IgD-negative memory B cell (primary cell): ENCODE data around the gene DIAPH3. TPM values are rescaled to one million over a fixed set of nuclear protein-coding genes. Genes with fewer than 3 reads are reported as not detected.

ENCODE experiments used
- H3K27ac Mint-ChIP-seq, 3 donors: one replicate each; pipeline ENCODE4 v1.8.0; 2020 to 2022; ENCODE audit warnings: mild to moderate bottlenecking in 3 of 3, mixed read lengths in 3 of 3, moderate library complexity in 1 of 3
- H3K27me3 Mint-ChIP-seq: one replicate; pipeline ENCODE4 v1.8.0; 2021; ENCODE audit warnings: mixed read lengths
- H3K36me3 Mint-ChIP-seq: one replicate; pipeline ENCODE4 v1.8.0; 2020; ENCODE audit warnings: mild to moderate bottlenecking, mixed read lengths
- H3K4me1 Mint-ChIP-seq, 3 donors: one replicate each; pipeline ENCODE4 v1.8.0; 2020 to 2022; ENCODE audit warnings: mixed read lengths in 3 of 3, mild to moderate bottlenecking in 1 of 3
- H3K4me3 Mint-ChIP-seq, 4 donors: one replicate each; pipeline ENCODE4 v1.8.0; 2020 to 2022; ENCODE audit warnings: mild to moderate bottlenecking in 4 of 4, mixed read lengths in 4 of 4, moderate library complexity in 3 of 4
- H3K9me3 Mint-ChIP-seq, 3 donors: one replicate each; pipeline ENCODE4 v1.8.0; 2020 to 2021; ENCODE audit warnings: mixed read lengths in 3 of 3, mild to moderate bottlenecking in 1 of 3
- polyA plus RNA-seq: library from polyadenylated mRNA; unstranded; fragments of 300-500 nt; fragmentation: Illumina TruSeq; gene quantifications from one replicate; pipeline ENCODE4 v1.2.3, GENCODE V29; 2021

The DIAPH3 gene
- polyA plus RNA-seq, 1 donor from 2014 or later: not detected

GRCh38 chr13:59728896-59729545 is 434.7 kb downstream of the DIAPH3 start:
- peaks cover 0 to 4% (median 0%) of the 10 kb centered on the region in 3 donors for H3K4me1 Mint-ChIP-seq
- H3K4me3 Mint-ChIP-seq: no peak overlapping the region
- H3K27ac Mint-ChIP-seq: no peak overlapping the region
- H3K36me3 Mint-ChIP-seq: no peaks in the 10 kb centered on the region
- no peaks in the 10 kb centered on the region for H3K27me3 Mint-ChIP-seq
- no peaks in the 10 kb centered on the region for H3K9me3 Mint-ChIP-seq

DNA sequence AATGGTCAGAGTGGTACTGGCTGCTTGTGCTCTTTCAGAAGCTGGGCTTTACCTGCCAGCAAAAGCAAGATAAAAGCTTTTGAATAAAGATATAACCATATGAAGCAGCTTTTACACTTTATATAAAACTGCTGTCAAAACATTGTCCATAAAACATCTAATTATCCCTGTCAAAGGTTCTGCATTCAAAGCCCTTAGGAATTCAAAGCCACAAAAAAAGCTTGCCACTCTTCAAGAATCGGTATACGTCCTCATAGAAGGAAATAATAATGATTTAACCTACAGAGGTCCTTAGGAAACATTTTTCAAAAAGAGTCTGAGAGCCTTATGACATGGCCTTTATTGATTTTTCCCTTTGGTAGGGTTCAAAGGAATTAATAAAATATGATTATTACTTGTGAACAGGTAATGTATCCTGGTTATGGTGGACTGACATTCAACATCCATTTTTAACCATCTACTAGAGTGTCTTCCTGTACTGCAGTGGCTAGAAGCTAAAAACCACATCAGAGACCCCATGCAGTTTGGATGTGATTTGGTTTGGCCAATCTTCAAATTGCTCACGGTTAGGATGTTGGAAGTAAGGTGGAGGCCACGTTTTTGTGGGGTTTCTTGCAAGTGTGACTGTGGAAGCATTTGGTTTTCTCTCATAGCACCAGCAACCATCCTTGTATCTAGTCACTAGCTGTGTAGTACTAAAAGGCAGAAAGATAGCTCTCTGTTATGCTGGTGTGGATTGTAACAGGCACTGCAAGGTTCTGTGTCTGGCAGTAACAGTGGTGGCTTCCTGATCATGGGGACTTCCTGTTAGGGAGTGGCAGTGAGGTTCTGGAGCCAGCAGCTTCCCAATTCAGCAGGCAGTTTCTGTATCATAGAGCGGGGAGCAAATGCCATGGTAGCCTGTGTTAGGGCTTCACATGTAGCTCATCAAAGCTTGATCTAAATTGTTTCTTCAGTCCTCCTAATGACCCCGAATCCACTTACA is 441.5 kb downstream of the DIAPH3 start:
- no peaks in the 10 kb centered on the region for H3K27me3 Mint-ChIP-seq
- H3K36me3 Mint-ChIP-seq: no peaks in the 10 kb centered on the region
- H3K9me3 Mint-ChIP-seq: no peaks in the 10 kb centered on the region
- no peaks in the 10 kb centered on the region for H3K4me1 Mint-ChIP-seq
- H3K27ac Mint-ChIP-seq: peak overlapping the region in 1 of 3 donors; percentile 68
- no peak overlapping the region for H3K4me3 Mint-ChIP-seq

- Mint-ChIP-seq H3K27me3 (no peaks in the 10 kb centered on the region), H3K27ac (no peak overlapping the region), H3K4me1 (no peaks in the 10 kb centered on the region), H3K9me3 (no peaks in the 10 kb centered on the region), H3K36me3 (no peaks in the 10 kb centered on the region), H3K4me3 (no peak overlapping the region)
These were observed 448.1 kb downstream of the DIAPH3 start for GRCh38 chr13:59715611-59716010.

DNA sequence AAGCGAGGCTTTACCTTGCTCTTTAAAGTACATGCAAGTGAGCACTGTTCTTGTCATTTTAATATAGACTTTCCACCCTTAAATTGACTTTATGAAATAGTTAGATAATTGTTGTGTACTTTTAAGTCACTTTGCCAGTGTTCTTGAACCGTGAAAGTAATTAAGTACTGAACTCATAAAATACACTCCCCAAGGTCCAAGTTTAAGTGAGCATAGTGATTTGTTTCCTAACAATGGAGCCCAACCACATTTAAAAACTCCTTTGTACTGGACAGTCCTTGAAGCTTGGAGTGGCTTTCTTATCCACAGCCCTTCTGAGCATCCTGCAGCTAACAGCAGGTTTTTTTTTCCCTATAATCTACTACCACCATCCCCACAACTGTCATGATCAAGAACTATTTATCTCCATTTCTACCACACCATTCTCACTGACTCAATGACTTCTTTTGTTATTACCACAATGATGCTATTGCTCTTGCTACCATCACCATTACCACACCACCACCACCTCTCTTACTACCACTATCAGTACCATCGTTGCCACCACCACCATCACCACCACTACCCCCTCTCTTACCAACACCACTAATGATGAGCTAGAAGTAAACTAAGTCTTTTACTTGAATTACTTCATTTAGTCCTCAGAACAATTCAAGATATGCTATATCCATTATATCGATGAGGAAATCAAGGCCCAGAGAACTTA is 452.6 kb downstream of the DIAPH3 start:
- no peak overlapping the region for H3K27ac Mint-ChIP-seq
- no peak overlapping the region for H3K4me3 Mint-ChIP-seq
- H3K4me1 Mint-ChIP-seq: peaks cover 1 to 2% (median 2%) of the 10 kb centered on the region in 3 donors
- H3K9me3 Mint-ChIP-seq: no peaks in the 10 kb centered on the region
- no peaks in the 10 kb centered on the region for H3K27me3 Mint-ChIP-seq
- H3K36me3 Mint-ChIP-seq: no peaks in the 10 kb centered on the region

GRCh38 chr13:59710416-59710815 is 453.3 kb downstream of the DIAPH3 start:
- Mint-ChIP-seq H3K4me1 (peaks cover 2 to 6% (median 3%) of the 10 kb centered on the region in 3 donors), H3K27me3 (no peaks in the 10 kb centered on the region), H3K27ac (no peak overlapping the region), H3K36me3 (no peaks in the 10 kb centered on the region), H3K9me3 (no peaks in the 10 kb centered on the region), H3K4me3 (no peak overlapping the region)

DNA sequence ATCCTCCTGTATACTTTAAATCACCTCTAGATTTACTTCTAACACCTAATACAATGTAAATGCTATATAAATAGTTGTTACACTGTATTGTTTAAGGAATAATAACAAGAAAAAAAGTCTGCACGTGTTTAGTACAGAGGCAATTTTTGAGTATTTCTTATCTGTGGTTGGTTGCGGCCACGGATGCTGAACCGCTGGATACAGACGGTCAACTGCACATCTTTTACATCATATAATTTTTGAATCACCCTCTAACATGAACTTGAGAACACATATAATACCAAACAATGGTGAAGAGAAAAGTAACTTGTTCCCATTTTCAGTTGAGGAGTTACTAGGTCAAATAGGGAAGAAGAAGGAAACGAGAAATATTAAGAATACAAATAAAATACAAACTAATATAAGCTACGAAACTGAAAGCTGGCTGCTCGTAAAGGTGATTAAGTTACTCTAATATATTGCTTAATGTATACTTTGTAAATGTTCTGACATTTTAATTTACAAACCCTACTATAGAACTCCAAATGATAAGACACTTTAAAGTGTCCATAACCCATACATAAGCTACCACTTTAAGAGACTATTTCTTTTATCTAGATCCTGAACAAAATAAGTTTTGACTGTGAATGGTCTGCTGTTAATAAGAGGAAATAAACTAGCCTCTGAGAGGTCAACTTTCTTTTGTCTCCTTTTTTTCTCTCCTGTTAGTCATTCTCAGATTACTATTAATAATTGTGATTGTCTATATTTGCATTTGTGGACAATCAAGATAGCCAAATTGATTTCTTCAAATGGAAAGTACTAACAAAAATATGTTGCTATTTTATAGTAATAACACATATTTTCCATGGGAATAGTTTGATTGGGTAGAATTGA is 457.4 kb downstream of the DIAPH3 start:
- H3K27ac Mint-ChIP-seq: no peak overlapping the region
- H3K9me3 Mint-ChIP-seq: no peaks in the 10 kb centered on the region
- peak overlapping the region in 2 of 4 donors; percentile 32 to 75 for H3K4me3 Mint-ChIP-seq
- peaks cover 2 to 10% (median 3%) of the 10 kb centered on the region in 3 donors for H3K4me1 Mint-ChIP-seq
- no peaks in the 10 kb centered on the region for H3K27me3 Mint-ChIP-seq
- no peaks in the 10 kb centered on the region for H3K36me3 Mint-ChIP-seq

DNA sequence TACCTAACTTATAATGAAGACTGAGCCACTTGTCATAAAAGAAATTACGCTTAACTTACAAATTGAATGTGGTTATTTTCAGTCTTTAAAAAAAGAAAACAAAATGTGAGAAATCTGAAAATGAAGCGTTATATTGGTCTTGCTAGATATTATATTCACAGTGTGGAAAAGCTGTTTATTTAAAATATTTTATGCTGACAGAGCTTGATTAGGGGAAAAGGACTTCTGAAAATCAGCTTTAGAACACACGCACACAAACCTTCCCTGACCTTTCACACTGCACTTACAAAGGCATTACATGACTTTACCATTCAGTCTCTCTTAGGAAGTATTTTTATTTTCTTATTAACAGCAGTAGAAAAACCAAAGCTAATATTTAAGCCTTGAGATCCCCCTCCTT is 461.5 kb downstream of the DIAPH3 start:
- Mint-ChIP-seq H3K36me3 (no peaks in the 10 kb centered on the region), H3K27me3 (no peaks in the 10 kb centered on the region), H3K27ac (no peak overlapping the region), H3K9me3 (no peaks in the 10 kb centered on the region), H3K4me1 (peaks cover 2 to 10% (median 3%) of the 10 kb centered on the region in 3 donors), H3K4me3 (no peak overlapping the region)

- no peaks in the 10 kb centered on the region for H3K36me3 Mint-ChIP-seq
- no peak overlapping the region for H3K4me3 Mint-ChIP-seq
- H3K27me3 Mint-ChIP-seq: no peaks in the 10 kb centered on the region
- H3K9me3 Mint-ChIP-seq: no peaks in the 10 kb centered on the region
- no peak overlapping the region for H3K27ac Mint-ChIP-seq
- peaks cover 0 to 9% (median 3%) of the 10 kb centered on the region in 3 donors for H3K4me1 Mint-ChIP-seq
These were observed 462.5 kb downstream of the DIAPH3 start for GRCh38 chr13:59701261-59701660.

- no peaks in the 10 kb centered on the region for H3K27me3 Mint-ChIP-seq
- H3K4me1 Mint-ChIP-seq: peaks cover 0 to 4% (median 0%) of the 10 kb centered on the region in 3 donors
- no peaks in the 10 kb centered on the region for H3K36me3 Mint-ChIP-seq
- H3K4me3 Mint-ChIP-seq: no peak overlapping the region
- no peak overlapping the region for H3K27ac Mint-ChIP-seq
- H3K9me3 Mint-ChIP-seq: no peaks in the 10 kb centered on the region
These were observed 463.4 kb downstream of the DIAPH3 start for GRCh38 chr13:59700281-59700680.

DNA sequence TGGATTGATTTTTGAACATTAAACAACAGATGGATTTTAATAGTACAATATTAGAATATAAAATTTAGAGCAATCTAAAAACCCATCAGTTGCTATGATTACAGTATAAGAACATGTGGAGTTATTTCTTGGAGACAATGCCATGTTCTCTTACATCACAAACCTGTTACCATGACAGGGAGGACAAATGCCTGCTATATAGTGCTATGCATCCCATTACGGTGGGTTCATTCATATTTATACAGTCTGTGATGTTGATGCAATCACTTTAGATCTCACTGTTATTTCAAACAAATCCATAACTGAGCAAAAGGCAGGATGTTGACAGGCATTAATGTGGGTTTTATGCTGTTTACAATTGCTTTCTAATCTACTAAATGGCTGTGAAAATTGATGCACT is 467.5 kb downstream of the DIAPH3 start:
- Mint-ChIP-seq H3K27ac (no peak overlapping the region), H3K9me3 (no peaks in the 10 kb centered on the region), H3K4me3 (no peak overlapping the region)

GRCh38 chr13:59691501-59692066 is 472.1 kb downstream of the DIAPH3 start:
- no peak overlapping the region for H3K27ac Mint-ChIP-seq
- H3K27me3 Mint-ChIP-seq: no peaks in the 10 kb centered on the region
- H3K4me1 Mint-ChIP-seq: peaks cover 0 to 2% (median 0%) of the 10 kb centered on the region in 3 donors
- H3K36me3 Mint-ChIP-seq: no peaks in the 10 kb centered on the region
- peaks cover 0 to 2% (median 0%) of the 10 kb centered on the region in 3 donors for H3K9me3 Mint-ChIP-seq
- no peak overlapping the region for H3K4me3 Mint-ChIP-seq

More for the DNA sequence above, 467.5 kb downstream of the DIAPH3 start:
- Mint-ChIP-seq H3K4me1 (peaks cover 0 to 2% (median 0%) of the 10 kb centered on the region in 3 donors), H3K36me3 (no peaks in the 10 kb centered on the region), H3K27me3 (no peaks in the 10 kb centered on the region)

- H3K27ac Mint-ChIP-seq: no peak overlapping the region
- peaks cover 0 to 2% (median 0%) of the 10 kb centered on the region in 3 donors for H3K9me3 Mint-ChIP-seq
- no peaks in the 10 kb centered on the region for H3K36me3 Mint-ChIP-seq
- H3K4me3 Mint-ChIP-seq: no peak overlapping the region
- no peaks in the 10 kb centered on the region for H3K27me3 Mint-ChIP-seq
- H3K4me1 Mint-ChIP-seq: peaks cover 0 to 2% (median 0%) of the 10 kb centered on the region in 3 donors
These were observed 472.7 kb downstream of the DIAPH3 start for GRCh38 chr13:59690857-59691500.

GRCh38 chr13:59689057-59689456 is 474.7 kb downstream of the DIAPH3 start:
- H3K36me3 Mint-ChIP-seq: no peaks in the 10 kb centered on the region
- no peak overlapping the region for H3K4me3 Mint-ChIP-seq
- H3K27ac Mint-ChIP-seq: no peak overlapping the region
- H3K9me3 Mint-ChIP-seq: peaks cover 0 to 2% (median 0%) of the 10 kb centered on the region in 3 donors
- H3K4me1 Mint-ChIP-seq: peaks cover 0 to 2% (median 0%) of the 10 kb centered on the region in 3 donors
- no peaks in the 10 kb centered on the region for H3K27me3 Mint-ChIP-seq
